Activated CD4-positive, alpha-beta T cell treated with anti-CD3 and anti-CD28 coated beads, Interleukin-2, amount 50 U/mL, for 16 hours (primary cell): ENCODE results near the gene E2F6.

Source experiments
- DNase-seq: peaks from one replicate; pipeline ENCODE4 v3.0.0-alpha.2; 2020

Gene E2F6

GRCh38 chr2:11465485-11466306 is at the start of gene E2F6:
Gene E2F6, minus strand, starts transcription at chr2:11466161. Its CDS starts 282 bp downstream, at chr2:11465879.
- peak; percentile 85 for DNase-seq

- no peak for DNase-seq
Observed at GRCh38 chr2:11515490-11515981, 49.6 kb upstream of the E2F6 start.

- DNase-seq, result no peak
Observed at GRCh38 chr2:11514904-11515303, 48.9 kb upstream of the E2F6 start.

GRCh38 chr2:11514081-11514730 is 48.2 kb upstream of the E2F6 start:
- DNase-seq, result no peak

- DNase-seq, result no peak
Observed at GRCh38 chr2:11513319-11513718, 47.4 kb upstream of the E2F6 start.

- DNase-seq, result no peak
Observed at GRCh38 chr2:11512431-11512830, 46.5 kb upstream of the E2F6 start.

- DNase-seq, result no peak
Observed at GRCh38 chr2:11509657-11510360, 43.8 kb upstream of the E2F6 start.

- no peak for DNase-seq
Observed at GRCh38 chr2:11508279-11508678, 42.3 kb upstream of the E2F6 start.

- DNase-seq, result no peak
Observed at GRCh38 chr2:11507517-11507916, 41.6 kb upstream of the E2F6 start.

GRCh38 chr2:11506611-11506969 is 40.6 kb upstream of the E2F6 start:
- DNase-seq, result no peak

GRCh38 chr2:11505652-11506610 is 40.0 kb upstream of the E2F6 start:
- peak; percentile 21 for DNase-seq

- DNase-seq, result no peak
Observed at GRCh38 chr2:11503354-11503927, 37.5 kb upstream of the E2F6 start.

- no peak for DNase-seq
Observed at GRCh38 chr2:11502740-11503292, 36.9 kb upstream of the E2F6 start.

GRCh38 chr2:11500702-11501303 is 34.8 kb upstream of the E2F6 start:
- no peak for DNase-seq

- DNase-seq, result no peak
Observed at GRCh38 chr2:11499081-11499743, 33.3 kb upstream of the E2F6 start.

GRCh38 chr2:11498543-11499034 is 32.6 kb upstream of the E2F6 start:
- peak; percentile 46 for DNase-seq

GRCh38 chr2:11495844-11496681 is 30.1 kb upstream of the E2F6 start:
- no peak for DNase-seq

- no peak for DNase-seq
Observed at GRCh38 chr2:11494310-11494709, 28.3 kb upstream of the E2F6 start.

GRCh38 chr2:11493282-11493681 is 27.3 kb upstream of the E2F6 start:
- no peak for DNase-seq

GRCh38 chr2:11492720-11493119 is 26.8 kb upstream of the E2F6 start:
- DNase-seq, result no peak
